Eye (tissue), 1 donor: Measurements from ENCODE around the gene SLC7A14.

Source experiments
- DNase-seq: peaks from one replicate; pipeline ENCODE4 v3.0.0-alpha.2; 2015

The SLC7A14 gene

GRCh38 chr3:170585937-170586310 is at the start of gene SLC7A14:
TSS of gene SLC7A14 (minus strand) at chr3:170586075. CDS start at chr3:170526936, 59,139 bp downstream.
- DNase-seq = peak; percentile 35

- no peak for DNase-seq
Measured at GRCh38 chr3:170635385-170635735, 49.5 kb upstream of the SLC7A14 start.

GRCh38 chr3:170634663-170635384 is 48.9 kb upstream of the SLC7A14 start:
- DNase-seq = no peak

- DNase-seq = no peak
Measured at GRCh38 chr3:170633573-170633972, 47.7 kb upstream of the SLC7A14 start.

- DNase-seq = peak; percentile 34
Measured at GRCh38 chr3:170632780-170633179, 46.9 kb upstream of the SLC7A14 start.

GRCh38 chr3:170631755-170632488 is 46.0 kb upstream of the SLC7A14 start:
- DNase-seq = no peak

GRCh38 chr3:170623524-170623923 is 37.6 kb upstream of the SLC7A14 start:
- no peak for DNase-seq

GRCh38 chr3:170622369-170623159 is 36.7 kb upstream of the SLC7A14 start:
- DNase-seq = peak; percentile 86

- no peak for DNase-seq
Measured at GRCh38 chr3:170621256-170621655, 35.4 kb upstream of the SLC7A14 start.

GRCh38 chr3:170614214-170614966 is 28.5 kb upstream of the SLC7A14 start:
- no peak for DNase-seq

- DNase-seq = no peak
Measured at GRCh38 chr3:170611751-170612150, 25.9 kb upstream of the SLC7A14 start.

- no peak for DNase-seq
Measured at GRCh38 chr3:170610321-170610884, 24.5 kb upstream of the SLC7A14 start.

GRCh38 chr3:170608475-170608874 is 22.6 kb upstream of the SLC7A14 start:
- DNase-seq = no peak

- DNase-seq = no peak
Measured at GRCh38 chr3:170606675-170607074, 20.8 kb upstream of the SLC7A14 start.

GRCh38 chr3:170605490-170605889 is 19.6 kb upstream of the SLC7A14 start:
- DNase-seq = no peak

- DNase-seq = peak; percentile 12
Measured at GRCh38 chr3:170603770-170604510, 18.1 kb upstream of the SLC7A14 start.

GRCh38 chr3:170602556-170602955 is 16.7 kb upstream of the SLC7A14 start:
- DNase-seq = no peak

- no peak for DNase-seq
Measured at GRCh38 chr3:170600005-170600624, 14.2 kb upstream of the SLC7A14 start.

- no peak for DNase-seq
Measured at GRCh38 chr3:170599091-170599490, 13.2 kb upstream of the SLC7A14 start.

- no peak for DNase-seq
Measured at GRCh38 chr3:170598091-170598502, 12.2 kb upstream of the SLC7A14 start.

- DNase-seq = no peak
Measured at GRCh38 chr3:170594528-170594927, 8.7 kb upstream of the SLC7A14 start.
